HG03521 (cell line): Measurements from ENCODE around the gene AOPEP.
A peak's percentile ranks its signal among the peaks of the same experiment; 100 is the strongest.

Experiments
- ATAC-seq: cut with Tn5 transposase; IDR thresholded peaks from one replicate; pipeline ENCODE4 v1.9.1; 2021; ENCODE audit warnings: mild to moderate bottlenecking, moderate library complexity; ENCODE audit not compliant: unreplicated experiment

AOPEP gene, protein sequence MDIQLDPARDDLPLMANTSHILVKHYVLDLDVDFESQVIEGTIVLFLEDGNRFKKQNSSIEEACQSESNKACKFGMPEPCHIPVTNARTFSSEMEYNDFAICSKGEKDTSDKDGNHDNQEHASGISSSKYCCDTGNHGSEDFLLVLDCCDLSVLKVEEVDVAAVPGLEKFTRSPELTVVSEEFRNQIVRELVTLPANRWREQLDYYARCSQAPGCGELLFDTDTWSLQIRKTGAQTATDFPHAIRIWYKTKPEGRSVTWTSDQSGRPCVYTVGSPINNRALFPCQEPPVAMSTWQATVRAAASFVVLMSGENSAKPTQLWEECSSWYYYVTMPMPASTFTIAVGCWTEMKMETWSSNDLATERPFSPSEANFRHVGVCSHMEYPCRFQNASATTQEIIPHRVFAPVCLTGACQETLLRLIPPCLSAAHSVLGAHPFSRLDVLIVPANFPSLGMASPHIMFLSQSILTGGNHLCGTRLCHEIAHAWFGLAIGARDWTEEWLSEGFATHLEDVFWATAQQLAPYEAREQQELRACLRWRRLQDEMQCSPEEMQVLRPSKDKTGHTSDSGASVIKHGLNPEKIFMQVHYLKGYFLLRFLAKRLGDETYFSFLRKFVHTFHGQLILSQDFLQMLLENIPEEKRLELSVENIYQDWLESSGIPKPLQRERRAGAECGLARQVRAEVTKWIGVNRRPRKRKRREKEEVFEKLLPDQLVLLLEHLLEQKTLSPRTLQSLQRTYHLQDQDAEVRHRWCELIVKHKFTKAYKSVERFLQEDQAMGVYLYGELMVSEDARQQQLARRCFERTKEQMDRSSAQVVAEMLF

DNA sequence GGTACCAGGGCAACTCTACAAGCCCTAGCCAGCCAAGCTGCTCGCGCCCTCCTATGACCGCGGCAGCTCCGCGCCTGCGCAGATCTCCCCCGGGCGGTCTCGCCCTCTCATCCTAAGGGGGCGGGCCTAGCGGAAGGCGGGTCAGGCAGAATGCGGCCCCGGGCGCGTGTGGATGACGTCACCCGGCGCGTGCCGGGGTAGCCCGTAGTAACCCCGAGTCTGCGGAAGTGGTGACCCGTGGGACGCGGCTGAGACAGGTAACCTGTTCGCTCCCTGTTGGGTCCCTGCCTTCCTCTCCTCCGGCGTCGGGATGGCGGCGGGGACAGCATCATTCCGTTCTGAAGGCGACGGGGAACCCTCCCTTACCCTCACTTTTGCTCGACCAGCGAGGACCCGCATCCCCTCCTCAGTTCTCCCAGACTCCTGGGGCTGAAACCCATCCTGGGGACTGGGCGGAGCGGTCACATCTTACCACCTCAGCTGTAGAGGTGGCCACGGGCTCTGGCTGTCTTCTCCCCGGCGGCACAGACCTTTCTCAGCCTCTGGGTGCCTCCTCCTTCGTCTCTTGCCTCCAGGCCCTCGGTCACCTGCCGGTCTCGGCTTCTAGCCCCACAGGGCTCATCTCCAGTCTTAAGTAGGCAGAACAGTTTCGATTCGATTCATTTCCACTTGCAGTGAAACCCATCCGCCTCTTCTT is at the start of gene AOPEP:
Gene AOPEP, plus strand, starts transcription at position 205 of the 697 bp plus-strand sequence. CDS start 33,085 bp downstream, outside the sequence.
- ATAC-seq, result peak; percentile 99

- no peak for ATAC-seq
Observed at GRCh38 chr9:94677929-94678328, 48.6 kb upstream of the AOPEP start.

GRCh38 chr9:94679587-94679986 is 46.9 kb upstream of the AOPEP start:
- no peak for ATAC-seq

DNA sequence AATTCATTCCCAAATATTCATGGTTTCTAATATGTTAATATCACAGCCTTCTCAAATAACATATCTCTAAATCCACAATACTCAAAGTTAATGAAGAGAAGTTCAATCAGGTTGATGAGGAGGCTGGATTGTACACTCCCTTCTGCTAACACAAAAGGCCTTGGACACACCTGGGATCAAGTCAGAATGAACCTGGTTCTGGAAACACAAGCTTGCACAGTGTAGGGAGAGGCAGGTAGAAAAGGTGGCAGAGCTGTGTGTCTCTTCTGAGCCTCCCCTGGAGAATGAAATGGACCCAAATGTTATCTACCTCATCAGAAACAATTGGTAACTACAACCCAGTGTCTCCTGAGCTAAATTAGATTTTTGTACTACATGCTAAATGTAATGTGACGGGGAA is 46.5 kb upstream of the AOPEP start:
- ATAC-seq, result no peak

DNA sequence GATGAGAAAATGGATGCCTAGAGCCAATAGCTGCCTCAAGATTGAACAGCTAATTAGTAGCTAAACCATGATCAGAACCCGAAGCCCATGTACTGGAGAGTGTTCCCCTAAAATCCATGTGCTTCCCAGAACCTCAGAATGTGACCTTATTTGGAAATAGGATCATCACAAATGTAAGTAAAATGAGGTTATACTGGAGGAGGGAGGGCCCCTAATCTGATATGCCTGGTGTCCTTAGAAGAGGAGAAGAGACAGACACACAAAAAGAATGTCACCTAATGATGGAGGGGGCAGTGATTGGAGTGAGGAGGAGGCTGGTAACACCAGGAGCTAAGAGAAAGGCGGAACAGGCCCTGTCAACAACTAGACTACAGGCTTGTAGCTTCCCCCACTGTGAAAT is 45.9 kb upstream of the AOPEP start:
- no peak for ATAC-seq

DNA sequence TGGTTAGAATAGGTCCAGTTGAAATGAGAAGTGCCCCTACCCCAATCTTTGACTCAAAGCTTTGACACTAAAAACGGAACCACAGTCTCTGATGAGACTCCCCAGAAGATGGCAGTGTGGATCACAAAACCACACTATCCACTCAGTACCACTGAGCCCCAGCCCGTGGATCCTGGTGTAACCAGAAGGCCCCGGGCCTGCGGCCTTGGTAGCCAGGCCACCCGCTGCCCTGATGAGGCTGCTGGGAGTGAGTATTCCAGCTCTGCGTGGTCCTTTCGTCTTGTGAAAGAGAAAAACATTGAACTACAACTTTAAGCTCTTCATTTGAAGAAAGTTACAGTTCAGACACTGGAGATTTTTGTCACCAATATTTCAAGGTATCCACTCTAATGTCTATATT is 45.0 kb upstream of the AOPEP start:
- ATAC-seq, result peak; percentile 62

DNA sequence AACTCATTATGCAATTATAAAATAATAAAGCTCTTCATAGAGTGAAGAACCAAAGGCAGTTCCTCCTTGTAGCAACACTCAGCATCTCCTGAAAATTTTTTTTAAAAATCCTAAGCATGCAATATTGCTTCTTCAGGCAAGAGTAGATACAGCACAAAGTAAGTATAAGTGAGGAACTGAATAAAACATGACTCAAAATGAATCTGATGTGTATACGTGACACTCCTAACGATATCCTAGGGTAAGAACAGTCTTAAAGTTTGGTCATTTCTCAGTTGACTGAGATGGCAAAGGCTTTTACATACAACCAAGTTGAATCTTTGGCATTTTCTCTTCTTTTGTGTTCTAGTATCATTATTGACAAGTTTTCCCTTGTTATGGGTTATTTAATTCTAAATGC is 41.1 kb upstream of the AOPEP start:
- ATAC-seq, result no peak

DNA sequence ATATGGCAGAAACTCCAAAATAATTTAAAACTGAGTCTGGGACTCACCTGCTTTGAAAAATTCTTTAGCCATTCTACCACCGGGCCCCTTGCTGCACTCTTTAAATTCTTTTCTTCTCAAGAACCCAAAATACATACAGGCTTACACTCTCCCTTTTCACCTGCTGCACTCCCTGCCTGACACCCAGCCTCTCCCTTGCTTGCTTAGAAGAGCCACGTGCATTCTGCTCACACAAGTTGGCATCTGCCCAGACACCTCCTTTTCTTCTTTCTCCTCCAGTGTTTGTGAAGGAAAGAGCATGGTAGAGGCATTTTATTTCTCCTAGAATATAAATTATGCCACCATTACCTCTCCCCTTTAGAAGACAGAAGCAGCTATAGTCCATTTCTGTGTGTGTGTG is 39.0 kb upstream of the AOPEP start:
- no peak for ATAC-seq

GRCh38 chr9:94690344-94690743 is 36.2 kb upstream of the AOPEP start:
- ATAC-seq, result no peak

DNA sequence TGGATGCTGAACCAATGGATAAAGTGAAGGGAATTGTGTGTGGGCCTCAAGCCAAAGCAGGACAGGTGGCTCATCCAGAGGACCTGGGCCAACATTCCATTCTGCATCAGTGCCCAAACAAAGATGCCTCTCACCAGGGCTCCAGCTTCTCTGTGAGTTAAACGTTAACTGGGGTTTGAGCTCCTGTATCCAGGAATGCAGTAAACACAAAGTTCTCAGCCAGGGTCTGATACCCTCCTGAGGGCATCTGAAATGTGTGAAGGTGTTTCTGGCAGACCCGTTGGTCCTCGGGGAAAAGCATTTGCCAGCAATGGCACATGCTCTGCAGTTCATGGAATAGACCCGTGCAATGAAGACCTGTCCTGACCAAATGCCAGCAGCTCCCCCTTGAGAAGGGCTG is 33.9 kb upstream of the AOPEP start:
- ATAC-seq, result no peak

- no peak for ATAC-seq
Observed at GRCh38 chr9:94693485-94694204, 32.9 kb upstream of the AOPEP start.

- ATAC-seq, result no peak
Observed at GRCh38 chr9:94696545-94696944, 30.0 kb upstream of the AOPEP start.

GRCh38 chr9:94697972-94698581 is 28.4 kb upstream of the AOPEP start:
- no peak for ATAC-seq

DNA sequence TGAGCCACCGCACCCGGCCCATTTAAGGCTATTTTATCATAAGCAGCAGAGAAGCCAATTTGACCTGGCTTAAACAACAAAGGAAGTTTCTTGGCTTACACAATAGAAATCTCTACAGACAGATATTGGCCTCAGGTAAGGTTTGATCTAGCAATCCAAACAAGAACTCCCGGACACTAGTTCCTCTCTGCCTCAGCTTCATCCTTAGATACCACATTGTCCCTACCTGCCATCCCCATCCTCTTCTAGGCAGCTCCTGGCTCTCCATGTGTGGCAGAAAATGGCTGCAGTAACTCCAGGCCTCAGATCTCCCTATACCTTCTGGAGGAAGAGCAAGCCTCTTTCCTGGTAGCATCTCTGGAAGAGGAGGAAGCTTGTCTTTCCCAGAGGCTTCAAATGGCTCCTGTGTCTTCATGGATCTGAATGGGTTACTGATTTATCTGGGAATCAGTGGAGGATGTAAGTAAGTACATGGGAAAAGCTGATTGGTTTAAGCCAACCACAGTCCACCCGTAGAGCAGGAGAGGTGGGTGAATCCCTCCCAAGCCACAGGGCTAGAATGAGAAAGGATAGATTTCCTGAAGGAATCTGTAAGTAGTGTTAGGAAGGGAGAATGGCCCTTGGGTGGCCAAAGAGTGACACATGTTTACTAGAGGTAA is 26.7 kb upstream of the AOPEP start:
- no peak for ATAC-seq

DNA sequence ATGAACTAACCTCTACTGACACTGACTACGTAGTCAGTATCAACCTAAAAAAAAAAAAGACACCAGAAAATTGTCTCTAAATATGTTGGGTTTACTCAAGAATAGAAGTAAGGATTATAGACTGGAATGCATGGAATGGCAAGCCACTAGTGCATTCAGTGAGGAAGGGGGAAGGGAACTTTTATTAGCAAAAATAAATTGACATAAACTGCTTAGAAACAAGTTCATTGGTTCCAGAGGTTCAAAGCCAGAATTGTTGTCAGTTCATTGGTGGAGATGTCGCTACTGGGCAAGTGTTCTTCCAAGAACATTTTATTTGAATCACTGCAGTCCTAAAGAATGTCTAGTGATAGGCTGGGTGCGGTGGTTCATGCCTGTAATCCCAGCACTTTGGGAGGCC is 26.1 kb upstream of the AOPEP start:
- ATAC-seq, result no peak

DNA sequence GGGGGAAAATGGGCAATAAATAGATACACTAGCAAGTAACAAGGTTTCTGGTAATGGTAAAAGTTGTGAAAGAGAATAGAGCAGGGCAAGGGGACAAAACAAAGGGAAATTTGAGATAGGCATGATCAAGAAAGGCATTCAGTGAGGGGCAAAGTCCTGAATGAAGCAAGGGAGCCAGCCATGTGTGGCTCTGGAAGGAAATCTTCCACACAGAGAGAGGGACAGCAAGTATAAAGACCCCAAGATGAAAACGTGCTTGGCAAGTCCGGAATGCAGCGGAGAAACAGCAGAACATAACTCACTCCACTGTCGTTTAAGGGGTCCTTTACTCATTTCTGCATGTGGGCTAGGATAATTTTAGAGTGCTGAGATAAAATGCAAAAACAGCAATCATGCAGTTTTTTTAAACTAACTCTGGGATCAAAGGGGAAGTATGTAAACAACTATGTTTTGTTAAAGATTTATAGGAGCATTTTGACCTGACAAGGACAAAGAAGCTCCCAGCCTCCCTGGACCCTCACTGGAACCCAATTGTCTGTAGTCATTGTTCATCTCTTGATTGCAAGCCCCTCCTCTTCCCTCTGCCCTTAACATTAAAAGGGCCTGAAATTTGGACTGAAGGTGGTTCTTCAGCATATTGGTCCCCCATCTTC is 22.9 kb upstream of the AOPEP start:
- ATAC-seq, result no peak

- ATAC-seq, result no peak
Observed at GRCh38 chr9:94705162-94705702, 21.3 kb upstream of the AOPEP start.

DNA sequence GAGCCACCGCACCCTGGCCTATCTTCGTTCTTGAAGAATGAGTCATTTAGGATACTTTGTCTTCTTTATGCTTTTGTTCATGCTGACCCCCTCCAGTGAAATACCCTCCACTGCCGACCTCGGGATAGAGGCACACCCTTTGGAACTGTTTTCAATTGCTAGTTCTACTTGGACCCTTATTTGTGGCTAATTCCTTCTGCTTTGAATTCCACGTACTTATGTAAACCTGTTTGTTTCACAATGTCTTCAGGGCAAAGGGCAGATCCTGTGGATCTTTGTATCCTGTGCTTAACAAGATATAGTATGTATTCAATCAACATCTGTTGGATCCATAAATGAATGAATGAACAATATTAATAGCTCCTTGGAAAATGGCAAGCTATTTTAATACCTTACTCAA is 19.6 kb upstream of the AOPEP start:
- no peak for ATAC-seq
